ENCODE measurements around the gene LYPLA2. TPM values are rescaled to one million over a fixed set of nuclear protein-coding genes. Genes with fewer than 3 reads are reported as not detected.

The LYPLA2 gene
- total and polyA plus RNA-seq, 2 of the 8 experiments (the other 6 are each of a cell fraction or from before 2014, with no cell fraction given): 138 to 211 TPM

DNA sequence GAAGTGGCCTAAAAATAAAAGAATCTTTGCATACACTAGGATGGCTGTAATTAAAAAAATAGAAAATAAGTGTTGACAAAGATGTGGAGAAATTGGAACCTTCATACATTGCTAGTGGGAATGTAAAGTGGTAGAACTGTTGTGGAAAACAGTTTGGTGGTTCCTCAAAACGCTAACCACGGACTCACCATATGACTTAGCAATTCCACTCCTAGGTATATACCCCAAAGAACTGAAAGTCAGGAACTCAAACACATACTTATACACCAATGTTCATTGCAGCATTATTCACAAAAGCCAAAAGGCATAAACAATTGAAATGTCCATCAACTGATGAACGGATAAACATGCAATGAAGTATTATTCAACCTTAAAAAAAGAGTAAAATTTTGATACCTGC is 45.1 kb downstream of the LYPLA2 start:
- Histone ChIP-seq H2BK15ac (ENCODE audit: low read length) (no peak overlapping the region), H3K23me2 (ENCODE audit: low read depth, low read length) (peaks cover 7% of the 10 kb centered on the region), H2BK12ac (ENCODE audit: low read depth, low read length) (no peak overlapping the region), H2BK120ac (replicated peaks; ENCODE audit: low read depth, low read length) (no peak overlapping the region), H4K8ac (ENCODE audit: extremely low read depth, insufficient read depth, low read length) (no peak overlapping the region), H2BK20ac (ENCODE audit: low read length) (no peak overlapping the region), H3K4me3 (ENCODE audit: extremely low read depth in 1 of 4, insufficient read depth in 2 of 4, low read depth in 3 of 4, low read length in 4 of 4) (no peak overlapping the region), H2AK5ac (ENCODE audit: low read depth, low read length) (no peak overlapping the region), H3K27me3 (replicated peaks in 1 of 4; ENCODE audit: control insufficient read depth in 3 of 4, extremely low read depth in 1 of 4, insufficient read depth in 3 of 4, low read length in 3 of 4) (peaks cover 0 to 7% (median 6%) of the 10 kb centered on the region in 4 experiments; a peak in 5 of 7 replicates), H3K18ac (ENCODE audit: extremely low read depth, low read length) (no peak overlapping the region), H2AFZ (ENCODE audit: low read length) (no peak overlapping the region), H3K4me2 (ENCODE audit: insufficient read depth in 1 of 2, low read depth in 2 of 2, low read length in 2 of 2) (no peak overlapping the region), H3K4me1 (replicated peaks in 1 of 4; ENCODE audit: control insufficient read depth in 3 of 4, insufficient read depth in 4 of 4, low read length in 3 of 4) (peaks cover 0 to 4% (median 2%) of the 10 kb centered on the region in 4 experiments; a peak in 4 of 7 replicates), H3K27ac (ENCODE audit: low read depth, low read length) (no peak overlapping the region), H4K91ac (replicated peaks; ENCODE audit: insufficient read length, low read length) (no peak overlapping the region), H4K5ac (ENCODE audit: insufficient read length, low read depth, low read length) (no peak overlapping the region), H3K23ac (ENCODE audit: insufficient read length) (no peak overlapping the region), H3K14ac (ENCODE audit: insufficient read length) (no peak overlapping the region), H3K56ac (replicated peaks; ENCODE audit: insufficient read length, low read depth, low read length) (no peak overlapping the region), H4K20me1 (replicated peaks in 1 of 2; ENCODE audit: control insufficient read depth in 1 of 2, insufficient read depth in 2 of 2, low read length in 2 of 2) (no peaks in the 10 kb centered on the region), H3K79me2 (ENCODE audit: control insufficient read depth in 1 of 2, insufficient read depth in 2 of 2, low read length in 2 of 2) (no peaks in the 10 kb centered on the region), H3K9me3 (ENCODE audit: insufficient read depth in 2 of 2, low read depth in 1 of 2, low read length in 1 of 2) (no peaks in the 10 kb centered on the region), H3K9ac (replicated peaks in 1 of 4; ENCODE audit: extremely low read depth in 1 of 4, low read depth in 3 of 4, low read length in 3 of 4) (no peak overlapping the region), H2BK5ac (ENCODE audit: low read depth, low read length) (no peak overlapping the region), H3K4ac (replicated peaks; ENCODE audit: insufficient read length, low read depth, low read length) (no peak overlapping the region), H3K79me1 (ENCODE audit: low read depth, low read length) (no peaks in the 10 kb centered on the region), H3K36me3 (ENCODE audit: control insufficient read depth in 2 of 4, insufficient read depth in 4 of 4, low read length in 3 of 4) (no peaks in the 10 kb centered on the region)
- POLR2A ChIA-PET (ENCODE audit: partially characterized antibody): no interaction called here
- FAIRE-seq (no peak), DNase-seq (ENCODE audit: low read depth in 1 of 2, low spot score in 2 of 2) (no peak)
- 79% methylated on average over 3 of the region's 3 CpGs; no CpG with 5 or more reads in 1 of the 2 experiments for WGBS, 2 experiments (ENCODE audit: extremely low coverage in 1 of 2, insufficient coverage in 1 of 2, insufficient read length in 1 of 2, insufficient replicate concordance in 2 of 2, low coverage in 1 of 2, low lambda C conversion rate in 2 of 2, missing lambda C conversion rate in 1 of 2)
- CTCF ChIA-PET (ENCODE audit: partially characterized antibody): no interaction called here
- TF ChIP-seq SAP30 (IDR thresholded peaks at IDR 0.05; ENCODE audit: insufficient read depth, insufficient replicate concordance, low read length): no peak
- no peak for TF ChIP-seq RBBP5 (IDR thresholded peaks at IDR 0.05; ENCODE audit: borderline replicate concordance, low read depth, low read length)
- TF ChIP-seq POLR2A (IDR thresholded peaks at IDR 0.05; ENCODE audit: control extremely low read depth in 1 of 2, low read depth in 2 of 2, low read length in 2 of 2): no peak
- no peak for TF ChIP-seq EGR1 (IDR thresholded peaks at IDR 0.05; ENCODE audit: borderline replicate concordance, low read depth, low read length)
- TF ChIP-seq, protein P1, sequence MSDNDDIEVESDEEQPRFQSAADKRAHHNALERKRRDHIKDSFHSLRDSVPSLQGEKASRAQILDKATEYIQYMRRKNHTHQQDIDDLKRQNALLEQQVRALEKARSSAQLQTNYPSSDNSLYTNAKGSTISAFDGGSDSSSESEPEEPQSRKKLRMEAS (IDR thresholded peaks at IDR 0.05): no peak
- no peak for TF ChIP-seq BRCA1 (IDR thresholded peaks at IDR 0.05; ENCODE audit: low read depth, low read length)
- TF ChIP-seq TAF7 (optimal IDR thresholded peaks at IDR 0.05; ENCODE audit: borderline replicate concordance, low read depth, low read length): no peak

All from H1 (cell line).